MM.1S (cell line): Measurements from ENCODE around the gene FAM83G.

Experiments
- DNase-seq: peaks from one replicate; pipeline ENCODE4 v3.0.0-alpha.2; 2015
- H2AFZ ChIP-seq: fragments of 300-600 bp; sonication (generic); 2 replicates; pipeline ENCODE4 v1.6.0; 2016; ENCODE audit warnings: antibody characterized with exemption, low read length
- H3F3A ChIP-seq: fragments of 300-600 bp; sonication (generic); 2 replicates; pipeline ENCODE4 v1.6.1; 2016; ENCODE audit warnings: mild to moderate bottlenecking, antibody characterized with exemption, low read length, moderate library complexity, mixed read lengths; ENCODE audit not compliant: insufficient read depth
- H3K27ac ChIP-seq: fragments of 300-600 bp; sonication (generic); 2 replicates; pipeline ENCODE4 v1.5.1; 2016; ENCODE audit warnings: mild to moderate bottlenecking, low read length
- H3K27me3 ChIP-seq: fragments of 300-600 bp; sonication (generic); replicated peaks from 2 replicates; pipeline ENCODE4 v1.6.0; 2016; ENCODE audit warnings: low read length; ENCODE audit not compliant: insufficient read depth
- H3K36me3 ChIP-seq: fragments of 300-600 bp; sonication (generic); replicated peaks from 2 replicates; pipeline ENCODE4 v1.6.1; 2016; ENCODE audit warnings: mild to moderate bottlenecking, low read length, mixed read lengths; ENCODE audit not compliant: insufficient read depth
- H3K4me1 ChIP-seq: fragments of 300-600 bp; sonication (generic); 2 replicates; pipeline ENCODE4 v1.6.1; 2016; ENCODE audit warnings: low read length, mixed read lengths
- H3K4me2 ChIP-seq: fragments of 300-600 bp; sonication (generic); 2 replicates; pipeline ENCODE4 v1.6.0; 2016; ENCODE audit warnings: low read depth, low read length
- H3K4me3 ChIP-seq: fragments of 300-600 bp; sonication (generic); 2 replicates; pipeline ENCODE4 v1.5.1; 2016; ENCODE audit warnings: low read length, mixed read lengths
- H3K79me2 ChIP-seq: fragments of 300-600 bp; sonication (generic); 2 replicates; pipeline ENCODE4 v1.6.1; 2016; ENCODE audit warnings: mixed run types, low read length, mixed read lengths
- H3K9ac ChIP-seq: fragments of 300-600 bp; sonication (generic); 2 replicates; pipeline ENCODE4 v1.6.1; 2016; ENCODE audit warnings: low read length, mixed read lengths
- H3K9me2 ChIP-seq: fragments of 300-600 bp; sonication (generic); replicated peaks from 2 replicates; pipeline ENCODE4 v1.6.1; 2016; ENCODE audit warnings: mild to moderate bottlenecking, low read length, mixed read lengths; ENCODE audit not compliant: insufficient read depth
- H3K9me3 ChIP-seq: fragments of 300-600 bp; sonication (generic); replicated peaks from 2 replicates; pipeline ENCODE4 v1.6.1; 2016; ENCODE audit warnings: mild to moderate bottlenecking, low read length, mixed read lengths; ENCODE audit not compliant: insufficient read depth
- H4K20me1 ChIP-seq: fragments of 300-600 bp; sonication (generic); 2 replicates; pipeline ENCODE4 v1.6.1; 2016; ENCODE audit warnings: mild to moderate bottlenecking, low read length, moderate library complexity, mixed read lengths; ENCODE audit not compliant: insufficient read depth
- CTCF ChIP-seq: fragments of 300-600 bp; sonication (generic); IDR thresholded peaks from 2 replicates; pipeline ENCODE4 v1.5.1; 2016; ENCODE audit warnings: antibody characterized with exemption, low read length, mixed read lengths
- EZH2 ChIP-seq: fragments of 300-600 bp; sonication (generic); optimal IDR thresholded peaks from 2 replicates; pipeline ENCODE3; 2017; ENCODE audit warnings: low read depth, mild to moderate bottlenecking, antibody characterized with exemption, low read length, mixed read lengths
- EZH2phosphoT487 ChIP-seq: fragments of 300-600 bp; sonication (generic); IDR thresholded peaks from 2 replicates; pipeline ENCODE4 v1.6.1; 2018; ENCODE audit warnings: antibody characterized with exemption, low read length

Gene FAM83G

GRCh38 chr17:19020016-19020415 is 15.5 kb upstream of the FAM83G start:
- no peaks in the 10 kb centered on the region for H3K9me3 ChIP-seq
- no peaks in the 10 kb centered on the region for H4K20me1 ChIP-seq
- no peak overlapping the region for H2AFZ ChIP-seq
- no peaks in the 10 kb centered on the region for H3K36me3 ChIP-seq
- no peak overlapping the region for H3K9ac ChIP-seq
- no peaks in the 10 kb centered on the region for H3K4me1 ChIP-seq
- no peaks in the 10 kb centered on the region for H3F3A ChIP-seq
- TF ChIP-seq EZH2phosphoT487 = no peak
- no peak for TF ChIP-seq CTCF
- TF ChIP-seq EZH2 = no peak
- no peaks in the 10 kb centered on the region for H3K79me2 ChIP-seq
- H3K4me2 ChIP-seq = no peak overlapping the region
- H3K4me3 ChIP-seq = no peak overlapping the region
- H3K27ac ChIP-seq = no peak overlapping the region
- no peaks in the 10 kb centered on the region for H3K27me3 ChIP-seq
- no peak for DNase-seq
- no peaks in the 10 kb centered on the region for H3K9me2 ChIP-seq

- H3K36me3 ChIP-seq = no peaks in the 10 kb centered on the region
- H3K4me3 ChIP-seq = no peak overlapping the region
- H3F3A ChIP-seq = no peaks in the 10 kb centered on the region
- no peaks in the 10 kb centered on the region for H4K20me1 ChIP-seq
- no peaks in the 10 kb centered on the region for H3K9me2 ChIP-seq
- no peaks in the 10 kb centered on the region for H3K27me3 ChIP-seq
- H3K79me2 ChIP-seq = no peaks in the 10 kb centered on the region
- H3K4me1 ChIP-seq = no peaks in the 10 kb centered on the region
- no peak for DNase-seq
- TF ChIP-seq CTCF (no peak), EZH2 (no peak), EZH2phosphoT487 (no peak)
- no peak overlapping the region for H3K27ac ChIP-seq
- H3K4me2 ChIP-seq = no peak overlapping the region
- no peaks in the 10 kb centered on the region for H3K9me3 ChIP-seq
- H2AFZ ChIP-seq = no peak overlapping the region
- H3K9ac ChIP-seq = no peak overlapping the region
Measured at GRCh38 chr17:19019041-19019941, 14.7 kb upstream of the FAM83G start.

- no peaks in the 10 kb centered on the region for H4K20me1 ChIP-seq
- no peaks in the 10 kb centered on the region for H3K27me3 ChIP-seq
- no peaks in the 10 kb centered on the region for H3K79me2 ChIP-seq
- TF ChIP-seq EZH2phosphoT487 (no peak), EZH2 (no peak), CTCF (no peak)
- no peaks in the 10 kb centered on the region for H3K4me1 ChIP-seq
- no peaks in the 10 kb centered on the region for H3K9me2 ChIP-seq
- no peak for DNase-seq
- H2AFZ ChIP-seq = no peak overlapping the region
- no peak overlapping the region for H3K9ac ChIP-seq
- H3F3A ChIP-seq = no peaks in the 10 kb centered on the region
- no peak overlapping the region for H3K27ac ChIP-seq
- no peaks in the 10 kb centered on the region for H3K9me3 ChIP-seq
- no peaks in the 10 kb centered on the region for H3K36me3 ChIP-seq
- H3K4me2 ChIP-seq = no peak overlapping the region
- no peak overlapping the region for H3K4me3 ChIP-seq
Measured at GRCh38 chr17:19018600-19018950, 14.0 kb upstream of the FAM83G start.
